ENCODE data around the gene TLE3. TPM values are rescaled to one million over a fixed set of nuclear protein-coding genes. Genes with fewer than 3 reads are reported as not detected.

Gene TLE3
- polyA plus RNA-seq, 1 of the 3 experiments (the other 2 are of a cell fraction): 14.7 TPM

DNA sequence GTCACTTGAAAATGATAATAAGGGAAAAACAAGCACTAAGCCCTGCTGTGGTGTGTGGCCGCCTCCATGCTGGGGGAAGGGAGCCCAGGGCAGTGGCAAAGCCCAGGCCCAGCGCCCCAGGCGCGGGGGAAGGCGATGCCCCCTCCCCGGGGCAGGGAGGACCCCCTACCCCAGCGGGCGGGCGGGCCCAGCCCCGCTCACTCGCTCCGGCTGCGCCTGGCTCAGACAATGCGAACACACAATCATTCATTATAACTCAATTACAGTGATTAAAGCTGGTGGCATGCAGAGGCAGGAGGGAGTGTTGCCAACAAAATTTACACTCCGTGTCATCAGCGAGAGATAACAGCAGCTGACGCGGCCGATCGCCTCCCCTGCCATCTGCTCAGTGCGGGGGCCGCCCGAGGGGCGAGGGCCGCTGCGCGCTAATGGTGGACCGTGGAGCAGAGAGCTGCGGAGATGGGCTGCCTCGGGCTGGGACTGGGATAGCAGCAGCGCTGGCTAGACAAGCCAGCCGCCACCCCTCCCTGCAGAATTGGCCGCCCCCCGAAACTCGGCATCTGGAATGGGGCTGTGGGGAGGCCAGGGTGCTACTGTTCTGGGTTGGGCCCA is 64.1 kb downstream of the TLE3 start:
- no peaks in the 10 kb centered on the region for H3K79me2 ChIP-seq (ENCODE audit: insufficient read depth)
- ChIA-PET POLR2A (interaction anchor here (1.2 to 1.4 kb wide), 2 partner anchors 64 to 66 kb away, joined by 3 to 7 read pairs; partner anchors contain the start of gene TLE3), CTCF (interaction anchor here (0.5 to 2.2 kb wide), 6 partner anchors 11 to 458 kb away, joined by 3 to 13 read pairs (median 5); partner anchors contain the start of gene TLE3)
- no peaks in the 10 kb centered on the region for H4K20me1 ChIP-seq (ENCODE audit: insufficient read depth)
- peak overlapping the region; percentile 92 for H3K4me2 ChIP-seq
- no peak overlapping the region for H3K9ac ChIP-seq
- H3K9me3 ChIP-seq: no peaks in the 10 kb centered on the region
- TF ChIP-seq, protein P1, sequence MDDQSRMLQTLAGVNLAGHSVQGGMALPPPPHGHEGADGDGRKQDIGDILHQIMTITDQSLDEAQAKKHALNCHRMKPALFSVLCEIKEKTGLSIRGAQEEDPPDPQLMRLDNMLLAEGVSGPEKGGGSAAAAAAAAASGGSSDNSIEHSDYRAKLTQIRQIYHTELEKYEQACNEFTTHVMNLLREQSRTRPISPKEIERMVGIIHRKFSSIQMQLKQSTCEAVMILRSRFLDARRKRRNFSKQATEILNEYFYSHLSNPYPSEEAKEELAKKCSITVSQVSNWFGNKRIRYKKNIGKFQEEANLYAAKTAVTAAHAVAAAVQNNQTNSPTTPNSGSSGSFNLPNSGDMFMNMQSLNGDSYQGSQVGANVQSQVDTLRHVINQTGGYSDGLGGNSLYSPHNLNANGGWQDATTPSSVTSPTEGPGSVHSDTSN (IDR thresholded peaks at IDR 0.05): peak; percentile 81
- TF ChIP-seq EP300 (IDR thresholded peaks at IDR 0.05; ENCODE audit: borderline replicate concordance in 1 of 2, low read depth in 1 of 2, low read length in 1 of 2) (peak; percentile 33 to 95; a peak in 3 of 4 replicates), CHD2 (IDR thresholded peaks at IDR 0.05; ENCODE audit: low read length, partially characterized antibody) (peak; percentile 88), USF2 (IDR thresholded peaks at IDR 0.05; ENCODE audit: borderline replicate concordance, low read depth, low read length) (no peak), POLR2AphosphoS5 (IDR thresholded peaks at IDR 0.05; ENCODE audit: low read depth, low read length) (peak; percentile 43; the same call in 1 of the 2 replicates), GABPA (IDR thresholded peaks at IDR 0.05; ENCODE audit: low read depth) (no peak), TEAD4 (IDR thresholded peaks at IDR 0.05; ENCODE audit: borderline replicate concordance, insufficient read depth) (0 out of 2 replicates have a peak, but pooled peaks have one; percentile 46), TCF12 (IDR thresholded peaks at IDR 0.05) (peak; percentile 67), GATA2 (CRISPR knock-in tag; IDR thresholded peaks at IDR 0.05) (peak; percentile 99), ELF1 (IDR thresholded peaks at IDR 0.05) (no peak), FOXJ3 (CRISPR knock-in tag; IDR thresholded peaks at IDR 0.05) (peak; percentile 98), RCOR1 (IDR thresholded peaks at IDR 0.05; ENCODE audit: low read length) (peak; percentile 100), MXI1 (IDR thresholded peaks at IDR 0.05; ENCODE audit: low read depth, low read length) (no peak), NFIC (IDR thresholded peaks at IDR 0.05; ENCODE audit: borderline replicate concordance) (peak; percentile 62; the same call in 1 of the 2 replicates), RAD21 (IDR thresholded peaks at IDR 0.05; ENCODE audit: low read length) (peak; percentile 24)
- TF ChIP-seq, protein P2, sequence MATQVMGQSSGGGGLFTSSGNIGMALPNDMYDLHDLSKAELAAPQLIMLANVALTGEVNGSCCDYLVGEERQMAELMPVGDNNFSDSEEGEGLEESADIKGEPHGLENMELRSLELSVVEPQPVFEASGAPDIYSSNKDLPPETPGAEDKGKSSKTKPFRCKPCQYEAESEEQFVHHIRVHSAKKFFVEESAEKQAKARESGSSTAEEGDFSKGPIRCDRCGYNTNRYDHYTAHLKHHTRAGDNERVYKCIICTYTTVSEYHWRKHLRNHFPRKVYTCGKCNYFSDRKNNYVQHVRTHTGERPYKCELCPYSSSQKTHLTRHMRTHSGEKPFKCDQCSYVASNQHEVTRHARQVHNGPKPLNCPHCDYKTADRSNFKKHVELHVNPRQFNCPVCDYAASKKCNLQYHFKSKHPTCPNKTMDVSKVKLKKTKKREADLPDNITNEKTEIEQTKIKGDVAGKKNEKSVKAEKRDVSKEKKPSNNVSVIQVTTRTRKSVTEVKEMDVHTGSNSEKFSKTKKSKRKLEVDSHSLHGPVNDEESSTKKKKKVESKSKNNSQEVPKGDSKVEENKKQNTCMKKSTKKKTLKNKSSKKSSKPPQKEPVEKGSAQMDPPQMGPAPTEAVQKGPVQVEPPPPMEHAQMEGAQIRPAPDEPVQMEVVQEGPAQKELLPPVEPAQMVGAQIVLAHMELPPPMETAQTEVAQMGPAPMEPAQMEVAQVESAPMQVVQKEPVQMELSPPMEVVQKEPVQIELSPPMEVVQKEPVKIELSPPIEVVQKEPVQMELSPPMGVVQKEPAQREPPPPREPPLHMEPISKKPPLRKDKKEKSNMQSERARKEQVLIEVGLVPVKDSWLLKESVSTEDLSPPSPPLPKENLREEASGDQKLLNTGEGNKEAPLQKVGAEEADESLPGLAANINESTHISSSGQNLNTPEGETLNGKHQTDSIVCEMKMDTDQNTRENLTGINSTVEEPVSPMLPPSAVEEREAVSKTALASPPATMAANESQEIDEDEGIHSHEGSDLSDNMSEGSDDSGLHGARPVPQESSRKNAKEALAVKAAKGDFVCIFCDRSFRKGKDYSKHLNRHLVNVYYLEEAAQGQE (IDR thresholded peaks at IDR 0.05; ENCODE audit: low read depth, low read length): no peak
- H3K36me3 ChIP-seq (replicated peaks in 1 of 2; ENCODE audit: control insufficient read depth in 1 of 2, insufficient read depth in 2 of 2, low read length in 1 of 2): no peaks in the 10 kb centered on the region
- no peaks in the 10 kb centered on the region for H3F3A ChIP-seq (replicated peaks; ENCODE audit: insufficient read depth)
- H3K4me1 ChIP-seq (ENCODE audit: control insufficient read depth in 1 of 2, insufficient read depth in 2 of 2, low read depth in 1 of 2, low read length in 1 of 2): peaks cover 8 to 25% of the 10 kb centered on the region in 2 experiments; a peak in 2 of 4 replicates
- peak; percentile 94 for DNase-seq
- peak overlapping the region; percentile 8; the same call in 1 of the 2 replicates for H2AFZ ChIP-seq (ENCODE audit: low read depth)
- H3K27me3 ChIP-seq (ENCODE audit: insufficient read depth): peaks cover 25% of the 10 kb centered on the region
- no peak overlapping the region; a peak in 1 of 4 replicates for H3K27ac ChIP-seq (ENCODE audit: low read depth in 2 of 2, low read length in 1 of 2)
- no peaks in the 10 kb centered on the region for H3K9me2 ChIP-seq
- peak overlapping the region; percentile 36 to 44; a peak in 3 of 4 replicates for H3K4me3 ChIP-seq (ENCODE audit: low read depth in 2 of 2, low read length in 1 of 2)
- WGBS (ENCODE audit: low lambda C conversion rate): 34% methylated on average over 21 of the region's 35 CpGs
